HG02798 (cell line): ENCODE results near the gene CIAO2B.
"Not testable (repeated sequence)": the region's sequence is repeated elsewhere in the genome, so short reads cannot be mapped to it uniquely, and the experiment has no call there.

Experiments used
- ATAC-seq: cut with Tn5 transposase; IDR thresholded peaks from one replicate; pipeline ENCODE4 v1.9.1; 2021; ENCODE audit warnings: mild to moderate bottlenecking; ENCODE audit not compliant: unreplicated experiment, poor library complexity

CIAO2B gene

DNA sequence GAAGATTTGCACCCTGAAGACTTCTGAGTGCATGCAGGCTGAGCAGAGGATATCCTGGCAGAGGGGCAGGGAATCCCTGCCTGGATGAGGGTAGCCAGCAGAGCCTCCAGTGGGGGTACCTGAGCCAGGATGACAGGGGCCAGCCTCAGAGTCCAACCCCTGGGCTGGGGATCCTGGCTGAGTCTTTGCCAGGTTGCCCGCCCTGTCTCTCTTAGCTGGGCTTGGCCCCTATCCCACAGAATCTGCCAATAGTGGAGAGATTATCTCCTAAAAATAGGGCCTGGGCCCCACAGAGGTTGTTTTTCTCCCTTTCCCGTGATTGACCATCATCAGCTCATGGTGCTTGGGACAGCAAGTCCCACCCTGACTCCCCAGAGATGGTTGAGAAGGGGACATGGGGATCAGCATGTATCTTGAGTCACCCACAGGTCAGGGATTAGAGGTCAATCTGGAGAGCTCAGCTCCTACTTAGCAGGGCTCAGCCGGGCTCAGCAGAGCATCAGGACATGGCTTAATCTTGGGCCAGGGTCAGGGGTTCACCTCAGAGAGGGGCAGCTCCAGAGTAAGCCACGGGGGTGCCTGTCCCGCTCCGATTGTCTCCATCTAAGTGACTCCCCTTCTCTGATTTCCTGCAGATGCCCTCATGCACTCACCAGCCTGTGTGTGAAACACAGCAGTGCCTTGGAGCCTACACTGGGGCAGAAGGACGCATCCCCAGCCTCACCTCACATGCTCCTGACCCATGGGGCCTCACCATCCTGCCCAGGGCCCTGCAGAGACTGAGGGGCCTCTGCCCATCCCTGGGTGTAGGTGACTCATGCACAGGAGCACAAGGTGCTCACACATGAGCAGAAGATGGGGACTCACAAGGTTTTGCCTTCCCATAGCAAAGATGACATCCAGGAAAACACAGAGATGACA is 27.0 kb downstream of the CIAO2B start:
- no peak for ATAC-seq

GRCh38 chr16:66905633-66906539 is 28.3 kb downstream of the CIAO2B start:
- ATAC-seq: no peak

DNA sequence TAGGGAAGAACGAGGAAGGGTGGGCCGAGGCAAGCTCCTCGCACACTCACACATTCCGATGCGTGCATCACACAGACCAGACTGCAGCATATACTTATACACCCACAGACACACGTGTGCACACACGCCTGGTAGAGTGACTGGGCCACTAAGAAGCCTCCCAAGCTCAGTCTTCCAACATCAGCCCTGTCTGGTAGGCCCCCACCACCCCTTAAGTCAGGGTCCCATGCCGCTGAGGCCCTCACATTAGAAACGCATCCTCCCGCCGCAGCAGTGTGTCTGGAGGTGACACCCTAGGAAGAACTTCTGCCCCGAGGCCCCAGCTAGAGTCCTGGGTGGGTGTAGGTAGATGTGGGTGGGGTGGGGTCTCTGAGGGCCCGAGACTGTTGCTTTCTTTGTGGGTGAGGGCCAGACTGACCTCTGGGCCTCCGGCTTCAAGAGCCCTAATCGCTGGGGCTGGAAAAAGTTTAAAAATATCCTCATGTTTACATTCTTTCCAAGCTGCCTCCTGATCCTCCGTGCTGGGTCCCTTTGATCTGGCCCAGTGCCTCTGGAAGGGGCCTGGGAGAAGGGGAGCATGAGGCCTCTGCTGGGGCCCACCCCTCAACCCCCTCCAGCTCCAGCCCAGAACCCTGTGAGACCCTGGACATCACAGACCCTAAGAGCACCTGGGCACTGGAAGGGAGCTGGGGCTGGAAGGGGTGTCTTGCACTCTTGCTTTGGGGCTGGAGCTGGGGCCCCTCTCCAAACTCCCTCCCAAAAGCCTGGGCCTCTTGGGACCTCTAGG is 29.2 kb downstream of the CIAO2B start:
- no peak for ATAC-seq

- ATAC-seq: no peak
Observed at GRCh38 chr16:66904428-66904845, 29.8 kb downstream of the CIAO2B start.

DNA sequence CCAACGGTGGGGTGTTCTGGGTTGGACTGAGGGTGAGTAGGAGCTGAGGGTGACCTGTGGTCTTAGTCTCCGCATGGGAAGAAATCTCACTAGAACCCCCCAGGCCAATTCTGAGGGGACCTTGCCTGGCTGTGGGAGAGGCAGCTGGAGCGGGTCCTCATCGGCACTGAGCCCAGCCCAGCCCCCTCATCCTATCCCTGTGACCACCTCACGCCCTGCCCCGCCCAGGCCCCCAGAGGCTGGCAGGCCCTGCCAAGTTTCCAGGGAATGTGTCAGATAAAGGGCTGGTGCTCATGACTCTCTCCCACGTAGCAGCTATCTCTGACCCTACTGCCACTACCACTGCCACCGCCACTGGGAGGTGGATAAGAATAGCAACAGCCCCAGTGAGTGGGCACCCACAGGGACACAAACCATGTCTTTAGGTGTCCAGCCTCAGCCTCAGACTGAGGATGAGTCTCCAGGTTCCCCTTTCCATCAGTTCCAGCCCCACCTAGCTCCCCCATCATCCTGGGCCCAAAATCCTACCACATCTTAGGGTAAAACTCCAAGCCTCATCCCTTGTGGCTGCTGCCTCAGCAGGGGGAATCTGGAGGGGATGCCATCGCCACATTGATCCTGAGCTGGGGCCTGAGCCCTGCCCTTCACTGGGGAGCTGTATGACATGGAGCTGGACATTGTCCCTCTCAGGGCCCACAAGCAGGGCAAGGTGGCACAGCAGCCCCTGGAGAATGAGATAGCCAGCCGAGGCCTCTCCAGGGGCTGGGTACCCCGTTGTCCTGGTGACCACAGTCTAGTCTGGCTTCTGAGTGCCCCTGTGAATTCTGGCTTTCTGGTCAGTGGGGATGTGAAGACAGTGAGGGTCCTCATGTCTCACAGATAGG is 30.4 kb downstream of the CIAO2B start:
- no peak for ATAC-seq

DNA sequence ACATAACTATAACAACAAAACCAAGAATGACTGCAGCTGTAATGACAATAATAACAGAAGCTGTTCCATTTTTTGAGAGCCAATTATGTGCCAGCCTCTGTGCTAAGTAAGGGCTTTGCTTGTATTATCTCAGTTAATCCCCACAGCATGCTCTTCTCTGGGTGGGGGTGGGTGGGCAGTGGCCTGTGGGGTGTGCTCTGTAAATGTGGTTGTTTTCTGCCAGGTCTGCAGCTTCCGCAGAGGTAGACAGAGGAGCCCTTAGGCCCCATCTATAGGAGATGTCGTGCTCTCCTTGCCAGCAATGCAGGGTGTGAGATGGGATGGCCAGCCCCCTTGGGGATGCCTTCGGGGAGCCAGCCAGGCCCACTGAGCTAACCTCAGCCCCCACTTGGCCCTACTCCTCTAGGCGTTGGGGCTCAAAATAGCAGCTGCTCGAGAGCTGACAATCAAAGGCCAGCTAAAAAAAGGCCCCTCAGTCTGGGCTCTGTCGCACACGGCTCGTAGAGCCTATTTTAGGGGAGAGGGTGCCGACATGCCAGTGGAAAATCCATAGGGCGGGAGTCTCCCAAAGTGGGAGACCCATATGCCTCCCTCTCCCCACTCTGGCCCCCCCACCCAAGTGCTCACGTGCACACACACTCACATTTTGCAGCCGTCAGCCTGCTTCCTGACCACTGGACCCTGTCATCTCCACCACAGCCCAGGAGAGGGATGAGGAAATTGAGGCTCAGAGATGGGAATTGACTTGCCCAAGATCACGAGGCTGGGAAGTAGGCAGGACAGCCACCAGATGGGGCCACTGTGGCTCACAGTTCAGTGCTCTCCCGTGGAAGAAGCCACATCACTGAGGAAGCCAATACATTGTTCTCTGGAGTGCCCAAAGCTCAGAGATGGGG is 31.3 kb downstream of the CIAO2B start:
- ATAC-seq: no peak

- no peak for ATAC-seq
Observed at GRCh38 chr16:66901626-66902025, 32.6 kb downstream of the CIAO2B start.

DNA sequence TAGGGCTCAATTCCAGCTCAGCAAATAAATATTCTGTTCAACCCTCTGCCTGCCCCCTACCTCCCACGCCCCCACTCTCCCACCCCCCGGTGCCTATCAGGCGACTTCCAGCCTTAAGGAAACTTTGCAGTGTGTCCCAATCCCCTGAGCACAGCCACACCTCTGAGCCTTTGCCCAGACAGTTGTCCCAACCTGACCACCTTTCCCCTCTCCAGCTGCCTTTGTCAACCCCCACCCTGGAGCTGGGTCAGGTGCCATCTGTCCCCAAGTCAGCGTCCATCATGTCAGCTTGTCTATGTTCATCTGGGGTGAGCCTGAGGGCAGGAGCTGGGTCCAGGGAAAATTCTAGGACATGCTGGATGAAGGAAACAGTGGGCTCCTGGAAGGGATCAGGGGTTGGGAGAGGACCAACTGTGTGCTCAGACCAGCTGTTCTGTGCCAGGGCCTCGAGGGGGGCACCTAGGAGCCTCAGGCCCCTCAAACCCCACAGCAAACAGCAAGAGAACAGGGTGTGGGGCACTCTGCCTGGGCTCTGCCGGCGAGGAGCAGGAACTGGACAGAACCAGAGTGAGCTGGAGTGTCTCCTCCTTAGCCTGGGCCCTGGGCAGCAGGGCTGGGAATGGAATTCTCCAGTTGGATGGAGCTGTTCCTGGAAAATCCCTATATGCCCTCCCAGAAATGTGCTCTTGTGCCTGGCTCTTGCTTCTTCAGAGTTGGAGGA is 33.3 kb downstream of the CIAO2B start:
- ATAC-seq: no peak

- ATAC-seq: no peak
Observed at GRCh38 chr16:66899945-66900710, 34.1 kb downstream of the CIAO2B start.

GRCh38 chr16:66899310-66899944 is 34.8 kb downstream of the CIAO2B start:
- ATAC-seq: no peak

GRCh38 chr16:66898933-66899309 is 35.3 kb downstream of the CIAO2B start:
- ATAC-seq: no peak

- ATAC-seq: no peak
Observed at GRCh38 chr16:66898207-66898606, 36.0 kb downstream of the CIAO2B start.

DNA sequence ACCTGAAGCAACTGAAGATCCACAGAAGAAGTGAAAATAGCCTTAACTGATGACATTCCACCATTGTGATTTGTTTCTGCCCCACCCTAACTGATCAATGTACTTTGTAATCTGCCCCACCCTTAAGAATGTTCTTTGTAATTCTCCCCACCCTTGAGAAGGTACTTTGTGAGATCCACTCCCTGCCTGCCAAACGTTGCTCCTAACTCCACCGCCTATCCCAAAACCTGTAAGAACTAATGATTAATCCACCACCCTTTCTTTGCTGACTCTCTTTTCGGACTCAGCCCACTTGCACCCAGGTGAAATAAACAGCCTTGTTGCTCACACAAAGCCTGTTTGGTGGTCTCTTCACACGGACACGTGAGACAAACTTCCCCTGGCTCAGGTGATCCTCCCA is 37.5 kb downstream of the CIAO2B start:
- not testable (repeated sequence) for ATAC-seq

DNA sequence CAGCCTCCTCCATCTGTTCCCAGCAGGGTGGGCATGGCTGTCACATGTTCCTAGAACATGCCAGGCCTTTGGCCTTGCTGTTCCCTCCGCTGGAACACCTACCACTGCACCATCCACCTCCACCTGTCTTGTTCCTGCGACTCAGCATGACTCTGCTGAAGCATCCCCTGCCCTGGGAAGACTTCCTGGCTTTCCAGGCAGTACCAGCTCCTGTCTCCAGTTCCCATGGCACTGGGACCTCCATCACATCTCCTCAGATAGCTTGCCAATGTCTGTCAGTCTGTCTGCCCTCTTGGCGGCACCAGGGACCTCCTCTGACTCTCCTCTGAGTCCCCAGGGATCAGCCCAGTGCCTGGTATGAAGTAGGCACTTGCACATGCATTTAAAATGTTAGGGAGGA is 38.2 kb downstream of the CIAO2B start:
- ATAC-seq: no peak

DNA sequence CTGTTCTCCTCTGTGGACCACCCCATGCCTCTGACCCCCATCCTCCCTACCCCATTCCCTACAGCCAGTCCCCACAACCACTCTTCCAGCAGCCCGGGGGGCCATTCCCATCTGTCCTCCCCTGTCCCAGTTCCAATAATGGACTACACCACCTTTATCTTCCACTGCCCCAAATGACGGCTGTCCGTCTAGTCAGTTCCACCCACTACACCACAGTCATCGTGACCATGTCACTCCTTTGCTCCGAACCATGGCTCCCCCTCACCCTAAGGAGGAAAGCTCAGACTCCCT is 38.6 kb downstream of the CIAO2B start:
- ATAC-seq: no peak

- peak; percentile 73 for ATAC-seq
Observed at GRCh38 chr16:66894948-66895688, 39.1 kb downstream of the CIAO2B start.
